Erythroblast (primary cell): ENCODE measurements around the gene PKP3.
"Not testable (repeated sequence)": the region's sequence is repeated elsewhere in the genome, so short reads cannot be mapped to it uniquely, and the experiment has no call there.

Experiments used
- GATA1 ChIP-seq: IDR thresholded peaks from 2 replicates; pipeline ENCODE4 v1.6.1; 2011; ENCODE audit warnings: low read depth, mild to moderate bottlenecking, control low read depth, low read length, moderate library complexity
- POLR2A ChIP-seq: IDR thresholded peaks from 2 replicates; pipeline ENCODE4 v1.6.1; 2011; ENCODE audit warnings: mild to moderate bottlenecking, low read length

DNA sequence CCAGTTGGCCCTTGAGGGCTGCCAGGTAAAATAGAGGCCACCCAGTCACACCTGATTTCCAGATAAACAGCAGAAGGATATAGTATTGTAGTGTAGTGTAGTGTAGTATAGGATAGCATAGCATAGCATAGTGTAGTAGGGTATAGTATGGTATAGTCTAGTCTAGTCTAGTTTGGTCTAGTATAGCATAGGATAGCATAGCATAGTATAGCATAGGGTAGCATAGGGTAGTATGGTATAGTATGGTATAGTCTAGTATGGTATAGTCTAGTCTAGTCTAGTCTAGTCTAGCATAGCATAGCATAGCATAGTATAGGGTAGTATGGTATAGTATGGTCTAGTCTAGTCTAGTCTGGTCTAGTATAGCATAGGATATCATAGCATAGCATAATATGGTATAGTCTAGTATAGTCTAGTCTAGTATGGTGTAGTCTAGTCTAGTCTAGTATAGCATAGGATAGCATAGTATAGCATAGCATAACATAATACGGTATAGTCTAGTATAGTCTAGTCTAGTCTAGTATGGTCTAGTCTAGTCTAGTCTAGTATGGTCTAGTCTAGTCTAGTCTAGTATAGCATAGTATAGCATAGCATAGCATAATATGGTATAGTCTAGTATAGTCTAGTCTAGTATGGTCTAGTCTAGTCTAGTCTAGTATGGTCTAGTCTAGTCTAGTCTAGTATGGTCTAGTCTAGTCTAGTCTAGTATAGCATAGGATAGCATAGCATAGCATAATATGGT lies 41.2 kb downstream of the PKP3 start:
- not testable (repeated sequence) for TF ChIP-seq POLR2A, GATA1
